HCT116 (cell line): Measurements from ENCODE around the gene SEC11A. TPM values are rescaled to one million over a fixed set of nuclear protein-coding genes. Genes with fewer than 3 reads are reported as not detected.

ENCODE experiments used
- ATAC-seq: fragments of 200-7000 bp; cut with Tn5 transposase; 2 replicates; pipeline ENCODE4 v1.9.1; 2020; ENCODE audit warnings: mild to moderate bottlenecking, moderate library complexity
- BruUV-seq: library from RNA; stranded (reverse); fragments of 400-500 nt; replicated peaks from 2 replicates; lab custom pipeline; 2021; lab: Mats Ljungman, UMichigan
- CTCF ChIA-PET: fragments of 300-600 bp; sonication (Branson Sonifier 250); formaldehyde crosslinking; loops from one replicate; lab custom pipeline; 2021; ENCODE audit warnings: antibody characterized with exemption; lab: Charles Lee
- POLR2A ChIA-PET: fragments of 300-600, 350-600 bp; sonication (Branson Sonifier 250); formaldehyde crosslinking; loops from one replicate; lab custom pipeline; 2021; ENCODE audit warnings: antibody characterized with exemption; lab: Charles Lee
- RAD21 ChIA-PET, 2 experiments: fragments of 300-600 bp; sonication (Branson Sonifier 250); formaldehyde crosslinking; loops; one replicate each; lab custom pipeline; 2023; ENCODE audit warnings: low total read pairs in 2 of 2; ENCODE audit not compliant: uncharacterized antibody in 2 of 2, unreplicated experiment in 2 of 2, low non-redundant PET in 1 of 2; lab: Charles Lee
- DNase-seq: peaks from one replicate; pipeline ENCODE4 v3.0.0-alpha.2; 2010; ENCODE audit warnings: low read depth, low spot score
- H2AFZ ChIP-seq: fragments of 200-600 bp; shearing (Covaris generic), sonication (generic); 2 replicates; pipeline ENCODE4 v1.6.1; 2017; ENCODE audit warnings: low read depth, mixed run types, mixed read lengths, antibody characterized with exemption, low read length; ENCODE audit not compliant: poor library complexity, severe bottlenecking
- H3K27ac ChIP-seq: 2 replicates; pipeline ENCODE4 v1.5.1; 2012; ENCODE audit warnings: low read depth, low read length
- H3K27me3 ChIP-seq: fragments of 200-600 bp; sonication (generic); 2 replicates; pipeline ENCODE4 v1.6.1; 2016; ENCODE audit warnings: mixed run types, low read length, mixed read lengths; ENCODE audit not compliant: insufficient read depth
- H3K36me3 ChIP-seq, 2 experiments: fragments of 200-500 bp in 1 of 2; fragments of 200-600 bp in 1 of 2; sonication (Bioruptor generic) in 1 of 2; sonication (generic) in 1 of 2; 2 replicates each; pipeline versions ENCODE4 v1.5.1 to v1.6.1; 2014 to 2016; ENCODE audit warnings: low read length in 2 of 2, inconsistent platforms in 1 of 2, mixed read lengths in 1 of 2, mixed run types in 1 of 2; ENCODE audit not compliant: insufficient read depth in 2 of 2, control insufficient read depth in 1 of 2
- H3K4me1 ChIP-seq, 2 experiments: fragments of 200-600 bp in 1 of 2; sonication (generic) in 1 of 2; 2 replicates each; pipeline versions ENCODE4 v1.5.1 to v1.6.1; 2012 to 2017; ENCODE audit warnings: low read length in 2 of 2, inconsistent platforms in 1 of 2, mild to moderate bottlenecking in 1 of 2, mixed read lengths in 1 of 2, mixed run types in 1 of 2, moderate library complexity in 1 of 2; ENCODE audit not compliant: insufficient read depth in 2 of 2, control insufficient read depth in 1 of 2
- H3K4me2 ChIP-seq: fragments of 200-600 bp; sonication (generic); 2 replicates; pipeline ENCODE4 v1.6.1; 2017; ENCODE audit warnings: mixed run types, low read length, mixed read lengths
- H3K4me3 ChIP-seq, 2 experiments: fragments of 200-600 bp in 1 of 2; sonication (generic) in 1 of 2; replicated peaks in 1 of 2; 2 replicates each; pipeline ENCODE4 v1.5.1; 2011 to 2016; ENCODE audit warnings: low read length in 2 of 2, control low read depth in 1 of 2, low read depth in 1 of 2, mild to moderate bottlenecking in 1 of 2, mixed read lengths in 1 of 2, mixed run types in 1 of 2
- H3K79me2 ChIP-seq: fragments of 200-600 bp; sonication (generic); 2 replicates; pipeline ENCODE4 v1.6.1; 2017; ENCODE audit warnings: mild to moderate bottlenecking, mixed run types, low read length, moderate library complexity, mixed read lengths; ENCODE audit not compliant: insufficient read depth
- H3K9ac ChIP-seq: fragments of 200-600 bp; sonication (generic); 2 replicates; pipeline ENCODE4 v1.6.1; 2016; ENCODE audit warnings: low read length, mixed read lengths
- H3K9me2 ChIP-seq: fragments of 200-600 bp; sonication (generic), shearing (Covaris generic); 2 replicates; pipeline ENCODE4 v1.6.1; 2017; ENCODE audit warnings: mixed run types, mild to moderate bottlenecking, moderate library complexity; ENCODE audit not compliant: insufficient read depth
- H3K9me3 ChIP-seq, 2 experiments: fragments of 200-500 bp in 1 of 2; fragments of 200-600 bp in 1 of 2; sonication (Bioruptor generic) in 1 of 2; sonication (generic) in 1 of 2; 2 replicates each; pipeline ENCODE4 v1.6.1; 2014 to 2017; ENCODE audit warnings: low read length in 2 of 2, mixed read lengths in 2 of 2, inconsistent platforms in 1 of 2, low read depth in 1 of 2, mild to moderate bottlenecking in 1 of 2, mixed run types in 1 of 2, moderate library complexity in 1 of 2; ENCODE audit not compliant: control insufficient read depth in 1 of 2, insufficient read depth in 1 of 2
- H4K20me1 ChIP-seq: fragments of 200-600 bp; sonication (generic), shearing (Covaris generic); 2 replicates; pipeline ENCODE4 v1.6.1; 2017; ENCODE audit warnings: mixed run types, mild to moderate bottlenecking, moderate library complexity; ENCODE audit not compliant: insufficient read depth
- CBX3 ChIP-seq: IDR thresholded peaks from 2 replicates; pipeline ENCODE4 v1.6.1; 2012; ENCODE audit warnings: low read depth
- EGR1 ChIP-seq: IDR thresholded peaks from 2 replicates; pipeline ENCODE4 v1.6.1; 2012; ENCODE audit warnings: low read depth
- ELF1 ChIP-seq: IDR thresholded peaks from 2 replicates; pipeline ENCODE4 v1.6.1; 2012; ENCODE audit warnings: low read depth, borderline replicate concordance
- EZH2 ChIP-seq: fragments of 200-600 bp; sonication (generic); IDR thresholded peaks from 2 replicates; pipeline ENCODE4 v1.6.1; 2017; ENCODE audit warnings: antibody characterized with exemption, mixed run types
- EZH2phosphoT487 ChIP-seq: fragments of 200-600 bp; IDR thresholded peaks from 2 replicates; pipeline ENCODE4 v1.6.1; 2018; ENCODE audit warnings: antibody characterized with exemption, borderline replicate concordance
- JUND ChIP-seq: IDR thresholded peaks from 2 replicates; pipeline ENCODE4 v1.6.1; 2012
- POLR2A ChIP-seq: IDR thresholded peaks from 2 replicates; pipeline ENCODE4 v1.7.0; 2011; ENCODE audit warnings: borderline replicate concordance; ENCODE audit not compliant: insufficient read depth, insufficient read length; ENCODE audit errors: extremely low read depth
- POLR2AphosphoS5 ChIP-seq: IDR thresholded peaks from 2 replicates; pipeline ENCODE4 v1.6.1; 2011; ENCODE audit warnings: mild to moderate bottlenecking, low read depth, low read length, moderate library complexity
- RAD21 ChIP-seq: IDR thresholded peaks from 2 replicates; pipeline ENCODE4 v1.6.1; 2012; ENCODE audit warnings: low read depth, mild to moderate bottlenecking
- SIN3A ChIP-seq: IDR thresholded peaks from 2 replicates; pipeline ENCODE4 v1.6.1; 2012; ENCODE audit warnings: low read depth
- TCF7L2 ChIP-seq: IDR thresholded peaks from 2 replicates; pipeline ENCODE4 v1.7.0; 2011; ENCODE audit warnings: borderline replicate concordance, inconsistent platforms; ENCODE audit not compliant: insufficient read depth, insufficient read length; ENCODE audit errors: extremely low read depth
- YY1 ChIP-seq: IDR thresholded peaks from 2 replicates; pipeline ENCODE4 v1.6.1; 2011; ENCODE audit warnings: low read length, low read depth, moderate library complexity, mild to moderate bottlenecking; ENCODE audit not compliant: insufficient replicate concordance; ENCODE audit errors: extremely low read depth
- ZFX ChIP-seq: fragments of 450-650 bp; IDR thresholded peaks from 2 replicates; pipeline ENCODE4 v1.6.1; 2017
- intact Hi-C: fragments of 100-400 bp; cut with micrococcal nuclease; formaldehyde crosslinking; loops from 2 replicates; pipeline ENCODE4 v1.10.0; 2022
- total RNA-seq: library from RNA; stranded (reverse); gene quantifications from one replicate; pipeline ENCODE4 v1.2.1, GENCODE V29; 2021; ENCODE audit not compliant: unreplicated experiment
- TF ChIP-seq, protein P1 (sequence below): IDR thresholded peaks from 2 replicates; pipeline ENCODE4 v1.6.1; 2012
- TF ChIP-seq, protein P2 (sequence below), 3 experiments: fragments of 200-600 bp in 1 of 3; sonication (generic) in 1 of 3; IDR thresholded peaks in 2 of 3; conservative IDR thresholded peaks in 1 of 3; 2 replicates each; pipeline ENCODE4 v1.5.1; 2012 to 2017; ENCODE audit warnings: low read depth in 2 of 3, low read length in 2 of 3, antibody characterized with exemption in 1 of 3, borderline replicate concordance in 1 of 3, control low read depth in 1 of 3, mild to moderate bottlenecking in 1 of 3, mixed read lengths in 1 of 3, mixed run types in 1 of 3, moderate library complexity in 1 of 3; ENCODE audit not compliant: insufficient read depth in 1 of 3

The SEC11A gene
- total RNA-seq, 1 experiment from 2014 or later: 175 TPM

DNA sequence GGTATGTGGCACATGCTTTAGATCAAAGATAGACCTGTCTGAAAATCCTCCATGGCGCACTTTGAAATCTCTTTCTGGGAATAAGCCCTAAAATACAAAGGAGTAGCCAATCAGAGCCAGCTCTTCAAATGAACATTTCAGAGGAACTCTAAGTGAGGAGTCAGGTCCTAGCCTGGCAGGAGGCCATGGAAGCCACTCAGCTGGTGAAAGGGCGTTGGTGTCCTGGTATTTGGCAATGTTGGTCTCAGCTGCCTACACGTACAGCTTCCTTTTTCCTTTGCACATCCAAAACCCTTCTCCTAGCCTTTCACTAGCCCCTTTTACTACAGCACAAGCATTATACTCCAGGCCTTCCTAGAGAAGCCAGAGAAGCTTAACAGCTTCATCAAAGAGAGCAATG, 67.4 kb downstream of the SEC11A start:
- no peak overlapping the region for H2AFZ ChIP-seq
- no peaks in the 10 kb centered on the region for H3K9me3 ChIP-seq
- ChIA-PET RAD21 (no interaction called here), POLR2A (no interaction called here), CTCF (no interaction called here)
- H3K36me3 ChIP-seq: peaks cover 56 to 70% of the 10 kb centered on the region in 2 experiments
- H3K27ac ChIP-seq: no peak overlapping the region
- peaks cover 6 to 24% of the 10 kb centered on the region in 2 experiments; a peak in 3 of 4 replicates for H3K4me1 ChIP-seq
- ATAC-seq (no peak), DNase-seq (no peak)
- H3K4me2 ChIP-seq: no peak overlapping the region
- intact Hi-C loops: no loop called here
- no TSS peak for BruUV-seq
- H3K27me3 ChIP-seq: no peaks in the 10 kb centered on the region
- peaks cover 36% of the 10 kb centered on the region for H3K79me2 ChIP-seq
- no peaks in the 10 kb centered on the region for H4K20me1 ChIP-seq
- H3K4me3 ChIP-seq: no peak overlapping the region
- no peaks in the 10 kb centered on the region for H3K9me2 ChIP-seq
- TF ChIP-seq TCF7L2 (no peak), EGR1 (no peak), YY1 (no peak), EZH2phosphoT487 (no peak), CBX3 (no peak), EZH2 (no peak), POLR2A (no peak), RAD21 (no peak), ELF1 (no peak), POLR2AphosphoS5 (no peak), SIN3A (no peak), JUND (no peak), ZFX (no peak)
- TF ChIP-seq, protein P1, sequence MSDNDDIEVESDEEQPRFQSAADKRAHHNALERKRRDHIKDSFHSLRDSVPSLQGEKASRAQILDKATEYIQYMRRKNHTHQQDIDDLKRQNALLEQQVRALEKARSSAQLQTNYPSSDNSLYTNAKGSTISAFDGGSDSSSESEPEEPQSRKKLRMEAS: no peak
- TF ChIP-seq, protein P2, sequence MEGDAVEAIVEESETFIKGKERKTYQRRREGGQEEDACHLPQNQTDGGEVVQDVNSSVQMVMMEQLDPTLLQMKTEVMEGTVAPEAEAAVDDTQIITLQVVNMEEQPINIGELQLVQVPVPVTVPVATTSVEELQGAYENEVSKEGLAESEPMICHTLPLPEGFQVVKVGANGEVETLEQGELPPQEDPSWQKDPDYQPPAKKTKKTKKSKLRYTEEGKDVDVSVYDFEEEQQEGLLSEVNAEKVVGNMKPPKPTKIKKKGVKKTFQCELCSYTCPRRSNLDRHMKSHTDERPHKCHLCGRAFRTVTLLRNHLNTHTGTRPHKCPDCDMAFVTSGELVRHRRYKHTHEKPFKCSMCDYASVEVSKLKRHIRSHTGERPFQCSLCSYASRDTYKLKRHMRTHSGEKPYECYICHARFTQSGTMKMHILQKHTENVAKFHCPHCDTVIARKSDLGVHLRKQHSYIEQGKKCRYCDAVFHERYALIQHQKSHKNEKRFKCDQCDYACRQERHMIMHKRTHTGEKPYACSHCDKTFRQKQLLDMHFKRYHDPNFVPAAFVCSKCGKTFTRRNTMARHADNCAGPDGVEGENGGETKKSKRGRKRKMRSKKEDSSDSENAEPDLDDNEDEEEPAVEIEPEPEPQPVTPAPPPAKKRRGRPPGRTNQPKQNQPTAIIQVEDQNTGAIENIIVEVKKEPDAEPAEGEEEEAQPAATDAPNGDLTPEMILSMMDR (IDR thresholded peaks at IDR 0.05 in 2 of 3, conservative IDR thresholded peaks at IDR 0.05 in 1 of 3; ENCODE audit: borderline replicate concordance in 1 of 3, insufficient read depth in 1 of 3, low read depth in 2 of 3, low read length in 2 of 3): no peak
- no peak overlapping the region for H3K9ac ChIP-seq
